ENCODE measurements around the gene ZNF397.

Gene ZNF397

DNA sequence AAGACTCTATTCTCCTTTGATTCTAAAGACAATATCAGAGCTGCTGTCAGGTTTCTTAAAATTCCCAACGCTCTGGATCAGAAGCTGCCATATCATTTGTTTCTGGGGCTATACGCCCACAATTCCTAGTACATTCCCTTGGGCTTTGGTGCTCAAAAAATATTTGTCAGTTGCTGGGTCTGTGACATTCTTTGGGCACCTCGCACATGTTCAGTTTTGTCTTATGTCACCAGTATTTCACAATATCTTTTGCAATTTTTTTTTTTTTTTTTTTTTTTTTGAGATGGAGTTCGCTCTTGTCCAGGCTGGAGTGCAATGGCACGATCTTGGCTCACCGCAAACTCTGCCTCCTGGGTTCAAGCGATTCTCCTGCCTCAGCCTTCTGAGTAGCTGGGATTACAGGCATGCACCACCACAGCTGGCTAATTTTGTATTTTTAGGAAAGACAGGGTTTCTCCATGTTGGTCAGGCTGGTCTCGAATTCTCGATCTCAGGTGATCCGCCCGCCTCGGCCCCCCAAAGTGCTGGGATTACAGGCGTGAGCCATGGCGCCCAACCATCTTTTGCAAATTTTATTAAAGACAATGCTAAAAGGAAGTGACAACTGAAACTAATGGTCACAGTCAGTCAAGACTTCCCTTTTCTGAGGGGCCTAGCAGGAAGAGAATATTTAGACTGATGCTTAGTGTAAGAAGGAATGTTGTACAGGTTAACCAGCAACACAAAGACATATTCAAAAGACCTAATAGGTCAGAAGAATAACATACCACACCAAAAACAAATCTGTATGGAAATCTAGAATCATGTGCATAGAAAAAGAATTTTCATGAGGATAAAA lies 6.8 kb downstream of the ZNF397 start:
- no peak for DNase-seq

DNA sequence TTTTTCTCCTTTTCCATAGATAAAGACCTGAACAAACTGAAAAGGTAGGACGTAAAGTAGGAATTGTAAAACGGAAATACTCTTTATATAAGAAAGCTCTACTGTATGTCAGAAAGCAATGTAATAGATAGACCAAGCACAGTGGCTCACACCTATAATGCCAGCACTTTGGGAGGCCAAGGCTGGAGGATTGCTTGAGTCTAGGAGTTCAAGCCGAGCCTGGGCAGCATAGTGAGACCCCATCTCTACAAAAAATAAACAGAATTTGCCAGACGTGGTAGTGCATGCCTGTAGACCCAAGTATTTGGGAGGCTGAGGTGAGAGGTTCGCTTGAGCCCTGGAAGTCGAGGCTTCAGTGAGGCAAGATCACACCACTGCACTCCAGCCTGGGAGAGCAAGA lies 7.6 kb downstream of the ZNF397 start:
- DNase-seq = no peak

DNA sequence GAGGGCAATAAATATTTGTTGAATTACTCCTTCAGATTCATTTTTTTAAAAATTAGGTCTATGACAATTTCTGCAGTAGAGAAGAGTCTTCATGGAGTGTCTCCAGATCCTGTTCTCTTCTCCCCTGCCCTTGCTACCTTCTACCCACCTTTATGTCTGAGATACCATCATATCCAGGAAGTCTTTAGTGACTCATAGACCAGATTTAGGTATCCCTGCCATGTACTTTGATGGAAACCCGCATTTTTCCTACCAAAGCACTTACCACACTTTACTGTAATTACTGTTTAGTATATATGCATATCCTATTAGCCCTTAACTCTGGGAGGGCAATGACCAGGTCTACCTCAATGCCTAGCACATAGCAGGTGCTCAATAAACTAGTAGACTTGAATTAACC lies 11.6 kb downstream of the ZNF397 start:
- no peak for DNase-seq

DNA sequence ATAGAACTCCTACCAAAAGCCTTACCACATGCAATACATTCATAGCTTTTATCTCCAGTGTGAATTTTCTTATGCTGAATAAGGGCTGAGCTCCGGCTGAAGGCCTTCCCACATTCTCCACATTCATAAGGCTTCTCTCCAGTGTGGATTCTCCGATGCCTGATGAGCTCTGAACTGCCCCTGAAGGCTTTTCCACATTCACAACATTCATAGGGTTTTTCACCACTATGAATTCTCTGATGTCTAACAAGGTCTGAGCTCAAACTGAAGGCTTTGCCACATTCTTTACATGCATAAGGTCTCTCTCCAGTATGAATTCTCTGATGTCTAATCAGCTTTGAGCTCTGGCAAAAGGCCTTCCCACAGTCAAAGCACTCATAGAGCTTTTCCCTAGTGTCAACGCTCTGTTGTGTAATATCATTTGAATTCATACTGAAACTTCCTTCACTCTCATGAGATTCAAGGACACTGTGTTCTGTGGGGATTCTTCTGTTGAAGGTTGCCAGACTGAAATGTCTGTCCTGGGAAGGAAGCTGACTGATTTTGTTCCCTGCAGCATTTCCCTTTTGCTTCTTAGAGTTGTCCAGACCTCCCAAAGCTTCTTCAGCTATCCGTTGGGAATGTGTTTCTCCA lies 12.9 kb downstream of the ZNF397 start:
- DNase-seq = no peak

DNA sequence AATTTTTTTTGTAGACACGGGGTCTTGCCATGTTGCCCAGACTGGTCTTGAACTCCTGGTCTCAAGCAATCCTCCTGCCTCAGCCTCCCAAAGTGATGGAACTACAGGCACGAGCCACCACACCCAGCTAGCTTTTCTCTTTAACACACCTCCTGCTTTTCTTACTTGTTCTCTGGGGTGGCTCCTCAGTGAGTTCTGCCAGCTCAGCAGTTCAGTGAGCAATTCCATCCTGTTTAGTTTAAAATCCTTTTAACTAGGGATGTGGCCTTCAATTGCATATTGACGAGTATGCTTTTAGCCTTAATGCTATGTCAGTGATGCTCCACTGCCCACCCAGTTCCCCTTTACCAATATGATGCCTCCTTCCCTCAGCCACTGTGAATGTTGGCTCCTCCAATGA lies 16.1 kb downstream of the ZNF397 start:
- no peak for DNase-seq

DNA sequence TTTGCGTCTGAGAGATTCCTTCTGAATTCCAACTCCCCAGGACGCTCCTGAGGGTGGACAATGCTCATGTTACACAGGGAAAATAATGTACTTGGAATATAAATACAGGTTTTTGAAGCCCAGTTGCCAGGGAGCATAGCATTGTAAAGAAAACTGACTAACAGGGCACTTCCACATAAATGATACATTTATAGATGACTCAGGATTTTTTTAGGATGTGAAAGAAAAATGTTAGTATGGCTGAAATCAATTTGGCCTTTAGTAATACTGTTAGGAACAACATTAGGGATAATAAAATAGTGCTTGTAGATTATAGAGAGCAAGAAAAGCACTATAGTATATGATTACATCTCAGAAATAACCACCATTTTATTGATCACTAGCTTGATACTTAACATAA lies 23.6 kb downstream of the ZNF397 start:
- DNase-seq = no peak

DNA sequence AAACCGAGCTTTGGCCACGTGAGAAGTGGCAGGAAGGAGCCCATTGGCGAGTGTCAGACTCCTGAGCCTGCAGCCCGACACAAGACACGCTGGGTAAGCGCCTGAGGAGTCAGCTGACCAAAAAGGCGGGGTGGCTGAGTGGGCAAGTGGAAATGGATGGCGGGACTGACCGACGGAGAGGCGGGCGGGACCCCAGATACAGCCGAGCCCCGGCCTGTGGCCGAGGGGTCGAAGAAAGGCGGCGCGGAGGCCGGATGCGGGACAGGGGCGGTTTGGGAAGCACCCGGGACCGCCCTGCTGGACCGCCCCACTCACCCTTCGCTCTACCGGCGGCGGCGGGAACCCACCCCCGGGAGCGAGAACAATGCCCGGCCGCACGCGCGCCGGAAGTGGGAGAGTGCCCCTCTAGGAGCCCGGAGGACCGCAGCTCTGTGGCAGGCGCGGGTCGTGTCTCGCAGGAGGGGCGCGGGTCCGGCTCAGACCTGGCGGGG lies 26.4 kb downstream of the ZNF397 start:
- peak; percentile 94 for DNase-seq

DNA sequence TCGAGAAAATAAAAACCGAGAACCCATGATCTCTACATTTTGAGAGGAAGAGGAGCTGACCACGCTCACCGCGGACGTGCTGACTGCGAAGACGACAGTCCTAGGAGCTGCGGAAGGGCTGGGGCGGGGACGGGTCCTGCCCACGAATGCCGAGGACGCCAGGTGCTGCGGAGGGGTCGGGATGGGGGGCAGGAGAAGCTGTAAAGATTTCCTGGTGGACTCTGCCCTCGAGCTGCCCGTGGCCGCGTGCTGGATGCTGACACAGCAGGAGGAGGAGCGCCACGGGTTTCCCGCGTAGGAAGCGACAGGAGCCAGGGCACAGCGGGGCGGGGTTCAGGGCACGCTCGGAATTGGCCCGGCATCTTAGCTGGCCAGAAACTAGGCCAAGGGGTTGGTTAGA lies 27.0 kb downstream of the ZNF397 start:
- no peak for DNase-seq

DNA sequence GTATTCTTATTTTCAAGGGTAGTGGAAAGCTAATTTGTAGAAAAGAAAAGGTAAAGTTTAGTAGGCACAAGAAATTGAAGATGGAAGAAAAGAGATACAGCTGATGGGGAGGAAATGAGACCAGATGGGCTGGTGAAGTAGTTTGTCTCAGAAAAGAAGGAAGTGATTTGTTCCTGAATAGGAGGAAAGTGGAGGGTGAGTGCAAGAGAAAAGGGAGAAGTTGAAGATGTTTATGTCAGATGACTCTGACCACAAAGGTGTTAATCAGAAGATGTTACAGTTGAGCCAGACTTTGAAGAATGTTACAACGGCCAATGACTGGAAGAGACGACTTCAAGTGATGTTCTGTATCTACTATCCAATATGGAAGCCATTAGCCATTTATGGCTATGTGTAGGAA lies 28.0 kb downstream of the ZNF397 start:
- DNase-seq = no peak

DNA sequence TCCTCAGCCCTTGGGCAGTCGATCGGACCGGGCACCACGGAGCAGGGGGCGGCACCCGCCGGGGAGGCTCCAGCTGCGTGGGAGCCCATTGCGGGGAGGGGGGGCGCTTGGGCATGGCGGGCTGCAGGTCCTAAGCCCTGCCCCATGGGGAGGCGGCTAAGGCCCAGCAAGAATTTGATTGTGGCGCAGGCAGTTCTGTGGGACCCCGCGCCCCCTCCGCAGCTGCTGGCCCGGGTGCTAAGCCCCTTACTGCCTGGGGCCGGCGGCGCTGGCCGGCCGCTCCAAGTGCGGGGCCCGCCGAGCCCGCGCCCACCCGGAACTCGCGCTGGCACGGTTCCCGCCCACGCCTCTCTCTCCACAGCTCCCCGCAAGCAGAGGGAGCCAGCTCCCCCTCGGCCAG lies 30.8 kb downstream of the ZNF397 start:
- DNase-seq = no peak

DNA sequence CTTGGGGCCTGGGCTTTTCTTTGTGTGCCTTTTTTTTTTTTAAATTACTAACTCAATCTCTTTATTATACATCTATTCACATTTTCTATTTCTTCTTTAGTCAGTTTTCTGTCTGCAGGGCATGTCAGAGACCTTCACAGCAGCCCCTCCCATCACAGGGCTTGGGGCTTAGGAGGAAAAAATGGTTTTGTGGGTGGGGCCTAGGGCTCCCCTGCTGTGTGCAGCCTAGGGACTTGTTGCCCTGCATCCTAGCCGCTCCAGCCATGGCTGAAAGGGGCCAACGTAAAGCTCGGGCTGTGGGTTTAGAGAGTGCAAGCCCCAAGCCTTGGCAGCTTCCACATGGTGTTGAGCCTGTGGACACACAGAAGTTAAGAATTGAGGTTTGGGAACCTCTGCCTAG lies 35.4 kb downstream of the ZNF397 start:
- DNase-seq = no peak

DNA sequence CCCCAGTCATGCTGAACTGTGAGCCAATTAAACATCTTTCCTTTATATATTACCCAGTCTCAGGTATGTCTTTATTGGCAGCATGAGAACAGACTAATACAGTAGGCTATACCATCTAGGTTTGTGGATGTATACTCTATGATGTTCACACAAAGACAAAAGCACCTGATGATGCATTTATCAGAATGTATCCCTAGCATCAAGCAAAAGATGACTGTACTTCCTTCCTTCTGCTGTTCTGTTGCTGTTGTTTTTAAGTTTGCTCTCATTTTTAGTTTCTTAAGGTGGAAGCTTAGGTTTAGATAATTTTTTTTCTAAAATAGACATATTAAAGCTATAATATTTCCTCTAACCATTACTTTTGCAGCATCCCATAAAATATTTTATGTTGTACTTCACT lies 36.8 kb downstream of the ZNF397 start:
- no peak for DNase-seq

DNA sequence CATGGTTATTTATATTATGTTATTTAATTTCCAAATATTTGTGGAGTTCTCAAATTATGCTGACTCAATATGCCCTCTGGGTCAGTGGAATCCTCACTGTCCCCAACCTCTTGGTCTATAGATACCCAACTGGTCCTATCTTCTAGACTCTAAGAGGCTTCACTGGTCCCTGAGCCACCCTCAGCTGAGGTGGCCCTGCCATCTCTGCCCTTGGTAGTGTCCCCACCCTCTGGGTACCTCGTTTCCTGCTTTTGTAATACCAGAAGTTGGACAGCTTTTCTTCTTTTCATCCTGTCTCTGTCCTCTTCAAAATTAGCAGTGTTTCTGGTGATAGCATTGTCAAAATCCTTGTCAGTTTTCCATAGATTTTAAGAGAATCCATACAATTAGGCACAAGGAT lies 37.3 kb downstream of the ZNF397 start:
- no peak for DNase-seq

DNA sequence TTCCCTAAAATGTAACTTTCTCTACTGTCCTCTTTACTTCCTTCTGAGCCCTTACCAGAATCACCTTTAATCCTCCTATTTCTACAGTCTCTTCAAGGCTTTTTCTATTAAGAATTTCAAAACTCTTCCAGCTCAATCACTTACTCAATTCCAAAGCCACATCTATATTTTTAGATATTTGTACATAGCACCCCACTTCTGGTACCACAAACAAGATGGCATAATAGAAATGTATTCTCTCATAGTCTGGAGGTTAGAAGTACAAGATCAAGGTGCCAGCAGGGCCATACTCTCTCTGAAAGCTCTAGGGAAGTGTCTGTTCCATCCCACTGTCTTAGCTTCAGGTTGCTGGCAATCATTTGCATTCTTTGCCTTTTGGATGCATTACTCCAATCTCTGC lies 38.1 kb downstream of the ZNF397 start:
- DNase-seq = no peak

DNA sequence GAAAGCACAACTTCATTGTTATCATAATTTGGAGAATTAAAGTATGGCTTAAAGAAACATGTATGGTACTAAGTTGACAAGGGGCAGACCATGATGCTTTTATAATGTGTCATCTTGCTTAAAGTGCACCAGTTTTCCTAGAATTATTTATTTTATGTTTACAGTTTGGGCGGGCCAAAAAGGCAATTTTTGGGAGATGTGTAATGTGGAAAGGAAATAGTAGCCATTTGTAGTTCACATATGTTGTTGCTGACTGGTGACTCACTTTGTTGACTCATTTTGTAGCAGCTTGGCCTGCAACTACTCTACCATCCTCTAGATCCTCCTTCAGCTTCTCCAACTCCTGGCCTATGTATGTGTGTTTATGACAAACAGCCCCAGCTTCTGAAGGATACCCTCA lies 41.5 kb downstream of the ZNF397 start:
- DNase-seq = no peak

DNA sequence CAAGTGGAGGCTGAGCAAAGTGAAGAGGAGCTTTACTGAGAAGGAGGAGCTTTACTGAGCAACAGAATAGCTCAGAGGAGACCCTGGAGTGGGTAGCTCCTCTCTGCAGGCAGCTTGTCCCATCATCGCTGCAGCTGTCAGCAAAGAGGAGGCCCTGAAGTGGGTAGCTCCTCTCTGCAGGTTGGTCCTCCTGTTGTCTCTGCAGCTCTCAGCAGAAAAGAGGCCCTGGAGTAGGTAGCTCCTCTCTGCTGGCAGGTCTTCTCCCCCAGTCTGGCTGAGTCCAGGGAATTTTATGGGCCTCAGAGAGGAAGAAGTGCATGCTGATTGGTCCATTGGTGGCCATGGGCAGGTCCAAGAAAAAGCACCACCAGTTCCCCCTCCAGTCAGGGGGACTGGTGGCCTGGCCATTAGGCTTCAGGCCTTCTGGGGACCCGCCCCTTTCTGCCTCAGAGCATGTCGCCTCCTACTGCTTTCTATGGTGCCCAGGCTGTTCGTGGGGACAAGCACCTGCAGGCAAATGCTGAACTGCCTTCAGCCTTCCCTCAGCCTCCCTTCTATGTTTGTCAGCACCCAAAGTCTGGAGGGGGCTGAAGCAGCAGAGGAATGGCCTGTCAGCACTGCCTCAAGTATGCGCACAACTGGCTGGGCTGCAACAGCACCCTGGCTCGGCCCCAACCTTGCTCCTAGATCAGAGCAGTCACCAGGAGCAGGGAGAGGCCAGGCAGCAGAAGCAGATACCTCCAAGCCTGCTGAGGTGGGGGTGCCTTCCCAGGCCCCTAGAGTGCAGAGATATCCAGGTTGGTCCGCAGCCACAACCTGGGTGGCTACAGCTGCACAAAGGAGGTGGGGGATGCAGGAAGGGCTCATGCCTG lies 43.3 kb downstream of the ZNF397 start:
- DNase-seq = no peak

DNA sequence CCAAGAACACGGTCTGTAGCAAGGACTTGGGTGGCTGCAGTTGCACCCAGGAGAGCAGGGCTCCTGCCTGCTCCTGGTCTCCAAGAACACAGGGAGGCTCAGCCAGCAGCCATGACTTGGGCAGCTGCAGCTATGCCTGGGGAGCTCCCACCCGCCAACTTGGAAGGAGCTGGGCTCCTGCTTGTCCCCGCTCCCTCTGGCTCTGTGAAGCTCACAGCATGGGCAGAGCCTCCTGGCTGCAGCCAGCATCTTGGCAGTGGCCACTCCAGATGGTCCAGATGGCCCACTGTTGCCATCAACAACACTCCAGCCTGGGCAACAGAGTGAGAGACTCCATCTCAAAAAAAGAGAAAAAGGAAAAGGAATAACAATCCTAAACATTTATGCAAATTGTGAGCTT lies 44.0 kb downstream of the ZNF397 start:
- no peak for DNase-seq

DNA sequence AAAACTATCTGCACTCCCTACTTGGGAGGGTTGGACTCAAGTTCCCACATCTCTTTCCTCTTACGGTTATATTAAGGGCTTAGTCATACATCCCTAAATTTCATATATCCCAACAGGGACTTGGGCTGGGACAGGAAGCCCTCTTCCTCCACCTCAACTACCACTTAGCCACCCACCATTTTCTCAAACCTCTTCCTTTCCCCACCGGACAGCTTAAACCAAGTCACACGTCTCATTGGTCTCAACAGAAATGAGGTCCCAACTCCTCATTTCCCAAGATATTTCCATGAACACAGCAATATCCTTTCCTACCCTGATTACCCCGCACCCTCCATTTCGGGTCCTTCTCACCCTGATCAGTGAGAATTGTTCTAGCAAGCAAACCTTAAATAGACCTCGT lies 48.5 kb downstream of the ZNF397 start:
- DNase-seq = no peak

DNA sequence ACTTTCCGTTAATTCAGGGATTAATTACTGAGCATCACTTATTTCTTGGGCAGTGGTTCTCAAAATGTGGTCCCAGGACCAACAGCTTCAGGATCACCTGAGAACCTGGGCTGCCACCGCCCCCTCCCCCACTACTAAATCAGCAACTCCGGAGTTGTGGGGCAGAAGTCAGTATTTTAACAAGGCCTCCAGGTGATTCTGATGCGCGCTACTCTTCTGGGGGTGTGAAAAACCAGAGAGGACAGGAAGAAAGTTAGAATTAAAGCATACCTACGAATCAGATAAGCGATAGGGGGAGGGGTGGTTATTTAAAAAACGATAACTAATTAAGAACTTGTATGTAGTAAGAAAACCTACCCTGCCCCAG lies 48.9 kb downstream of the ZNF397 start:
- peak; percentile 9 for DNase-seq

DNA sequence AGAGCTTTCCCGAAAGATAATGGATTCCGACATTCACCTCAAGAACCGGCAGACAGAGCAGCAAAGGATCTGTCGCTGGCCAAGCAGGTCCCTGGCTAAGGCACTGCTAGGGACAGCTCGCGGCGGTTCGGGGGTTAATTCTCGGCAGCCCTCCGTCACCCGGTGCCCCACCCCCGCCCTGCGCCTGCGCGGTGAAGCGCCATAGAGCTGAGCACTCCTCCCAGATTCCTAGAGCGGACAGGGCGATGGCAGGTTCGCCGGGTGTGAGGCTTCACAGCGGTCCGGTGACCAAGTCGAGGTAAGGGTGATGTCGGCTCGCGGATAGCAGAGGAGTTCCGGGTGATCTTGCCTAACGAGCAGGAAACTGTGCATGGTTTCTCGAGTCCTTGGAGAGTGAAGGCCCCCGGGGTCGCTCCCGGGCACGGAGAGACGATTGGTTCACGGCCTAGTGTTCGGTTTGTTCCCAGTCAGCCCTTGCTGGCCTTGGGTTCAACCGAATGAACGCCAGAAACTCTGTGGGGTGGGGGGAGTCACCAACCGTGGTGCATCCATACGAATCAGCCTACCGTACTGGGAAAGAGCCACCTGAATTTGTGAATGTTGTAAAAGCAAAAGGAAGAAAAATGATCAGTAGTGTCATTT lies 49.4 kb downstream of the ZNF397 start, which contains the start of gene ZSCAN30:
Gene ZSCAN30 (minus strand): TSS at position 136 of the 642 bp plus-strand sequence. CDS start 25,877 bp downstream, outside the sequence.
- peak; percentile 96 for DNase-seq

DNA sequence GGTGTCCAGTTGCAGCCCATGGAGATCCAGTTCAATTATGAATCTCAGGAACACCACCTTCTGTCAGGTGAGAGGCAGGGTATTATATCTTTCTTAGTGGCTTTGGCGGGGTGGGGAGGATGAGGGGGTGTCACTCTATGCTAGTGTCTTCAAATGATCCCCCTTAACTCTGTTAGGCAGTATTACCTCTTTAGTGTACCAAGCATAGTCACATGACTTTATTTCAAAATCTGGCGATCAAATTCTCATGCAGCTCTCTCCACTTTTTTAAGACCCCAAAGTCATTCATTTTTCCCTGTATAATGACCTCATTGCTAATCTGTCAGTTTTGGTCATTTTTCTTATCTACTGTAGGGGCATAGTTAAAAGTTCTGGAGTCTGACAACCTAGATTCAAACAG lies 50.3 kb downstream of the ZNF397 start:
- no peak for DNase-seq

DNA sequence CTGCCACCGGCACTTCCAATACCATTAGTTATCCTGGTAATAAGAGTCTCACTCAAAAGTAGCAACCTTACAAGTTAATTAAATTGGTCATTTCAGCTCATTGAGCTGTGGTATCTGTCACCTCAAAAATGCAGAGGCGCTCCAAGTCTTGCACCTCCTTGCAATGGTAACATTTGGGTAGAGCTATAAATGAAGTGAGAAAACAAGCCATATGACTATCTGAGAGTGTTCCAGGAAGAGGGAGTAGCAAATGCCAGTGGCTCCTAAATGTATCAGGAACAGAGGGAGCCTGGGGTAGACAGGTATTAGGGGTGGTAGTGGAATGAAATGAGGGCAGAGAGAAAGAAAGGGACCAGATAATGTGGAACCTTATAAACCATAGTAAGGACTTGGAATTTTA lies 55.2 kb downstream of the ZNF397 start:
- no peak for DNase-seq

DNA sequence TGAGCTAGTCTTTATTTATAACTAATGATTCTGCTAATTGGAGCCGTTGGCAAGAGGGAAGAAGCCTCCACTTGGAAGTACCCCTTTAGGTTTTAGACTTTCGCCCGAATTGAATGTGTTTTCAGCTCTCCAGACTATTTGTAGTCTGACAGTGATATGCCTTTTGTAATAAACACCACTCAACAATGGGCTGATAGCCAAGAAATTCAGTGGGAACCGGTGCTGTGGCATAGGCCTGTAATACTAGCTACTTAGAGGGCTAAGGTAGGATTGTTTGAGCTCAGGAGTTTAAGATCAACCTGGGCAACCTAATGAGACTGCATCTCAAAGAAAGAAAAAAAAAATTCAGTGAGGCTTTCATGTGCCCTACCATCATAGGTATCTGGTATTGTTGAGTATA lies 62.8 kb downstream of the ZNF397 start:
- DNase-seq = no peak

Data from COR-L47 (cell line).